Measurements from ENCODE around the gene MAP3K3.
"Not testable (repeated sequence)": the region's sequence is repeated elsewhere in the genome, so short reads cannot be mapped to it uniquely, and the experiment has no call there.

MAP3K3 gene

GRCh38 chr17:63706336-63707082 lies 84.3 kb downstream of the MAP3K3 start:
- DNase-seq, result no peak

GRCh38 chr17:63707151-63707550 lies 84.9 kb downstream of the MAP3K3 start:
- no peak for DNase-seq

GRCh38 chr17:63709110-63709509 lies 86.9 kb downstream of the MAP3K3 start:
- no peak for DNase-seq

DNA sequence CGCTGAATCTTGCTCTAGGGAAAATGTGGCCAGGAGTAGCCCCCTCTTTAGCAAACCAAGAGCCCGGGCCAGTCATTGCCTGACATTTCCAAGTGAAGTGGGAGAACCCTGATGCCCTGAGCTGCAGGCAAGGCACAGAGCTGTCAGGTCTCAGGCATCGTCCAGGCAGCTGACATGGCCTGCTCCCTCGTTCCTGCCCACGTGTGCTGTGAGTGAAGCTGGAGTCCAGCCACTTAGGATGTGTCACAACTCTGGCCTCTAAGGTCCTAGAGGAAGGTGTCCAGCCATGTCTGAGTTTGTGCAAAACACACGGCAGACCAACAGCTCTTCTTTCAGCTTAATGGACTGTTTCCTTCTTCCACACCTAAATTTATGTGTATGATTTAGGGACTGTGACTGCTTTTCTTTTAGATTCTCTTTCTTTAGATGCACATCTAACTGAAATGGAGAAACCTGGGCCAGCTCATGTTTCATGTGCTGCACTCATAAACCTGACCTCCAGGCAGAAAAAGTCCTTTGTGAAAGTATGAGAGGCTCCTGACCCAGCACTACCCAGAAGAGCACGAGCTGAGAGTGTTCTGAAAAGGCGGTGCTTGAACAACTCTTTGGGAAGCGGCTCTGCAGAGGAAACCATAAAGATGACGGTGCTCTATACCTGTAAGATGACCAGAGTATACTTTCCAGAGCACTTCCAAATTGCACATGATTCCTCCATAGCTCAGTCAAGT lies 92.5 kb downstream of the MAP3K3 start:
- no peak for DNase-seq

GRCh38 chr17:63716426-63716825 lies 94.2 kb downstream of the MAP3K3 start:
- no peak for DNase-seq

- DNase-seq, result no peak
Measured at GRCh38 chr17:63718988-63719387, 96.8 kb downstream of the MAP3K3 start.

DNA sequence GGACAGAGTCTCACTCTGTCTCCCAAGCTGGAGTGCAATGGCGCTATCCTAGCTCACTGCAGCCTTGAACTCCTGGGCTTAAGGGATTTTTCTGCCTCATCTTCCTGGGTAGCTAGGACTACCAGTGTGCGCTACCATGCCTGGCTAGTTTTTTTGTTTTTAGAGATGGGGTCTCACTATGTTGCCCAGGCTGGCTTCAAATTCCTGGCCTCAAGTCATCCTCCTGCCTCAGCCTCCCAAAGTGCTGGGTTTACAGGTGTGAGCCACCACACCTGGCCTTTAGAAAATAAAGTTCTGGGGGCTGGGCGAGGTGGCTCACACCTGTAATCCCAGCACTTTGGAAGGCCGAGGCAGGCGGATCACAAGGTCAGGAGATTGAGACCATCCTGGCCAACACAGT lies 98.0 kb downstream of the MAP3K3 start:
- DNase-seq, result not testable (repeated sequence)

GRCh38 chr17:63722403-63722802 lies 100.2 kb downstream of the MAP3K3 start:
- DNase-seq, result no peak

DNA sequence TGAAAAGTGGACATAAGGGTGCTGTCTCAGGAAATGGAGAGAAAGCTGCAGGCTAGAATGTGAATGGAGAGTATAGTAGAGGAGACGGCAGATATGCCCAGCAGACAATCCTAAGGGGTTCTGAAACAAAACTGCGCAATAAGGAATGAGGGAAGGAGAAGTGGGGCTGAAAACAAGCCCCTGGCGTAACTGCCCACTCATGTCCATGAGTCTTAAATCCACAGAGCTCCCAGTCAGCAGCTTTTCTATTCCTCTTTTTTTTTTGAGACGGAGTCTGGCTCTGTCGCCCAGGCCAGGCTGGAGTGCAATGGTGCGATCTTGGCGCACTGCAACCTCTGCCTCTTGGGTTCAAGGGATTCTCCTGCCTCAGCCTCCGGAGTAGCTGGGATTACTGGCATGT lies 113.5 kb downstream of the MAP3K3 start:
- DNase-seq, result no peak

DNA sequence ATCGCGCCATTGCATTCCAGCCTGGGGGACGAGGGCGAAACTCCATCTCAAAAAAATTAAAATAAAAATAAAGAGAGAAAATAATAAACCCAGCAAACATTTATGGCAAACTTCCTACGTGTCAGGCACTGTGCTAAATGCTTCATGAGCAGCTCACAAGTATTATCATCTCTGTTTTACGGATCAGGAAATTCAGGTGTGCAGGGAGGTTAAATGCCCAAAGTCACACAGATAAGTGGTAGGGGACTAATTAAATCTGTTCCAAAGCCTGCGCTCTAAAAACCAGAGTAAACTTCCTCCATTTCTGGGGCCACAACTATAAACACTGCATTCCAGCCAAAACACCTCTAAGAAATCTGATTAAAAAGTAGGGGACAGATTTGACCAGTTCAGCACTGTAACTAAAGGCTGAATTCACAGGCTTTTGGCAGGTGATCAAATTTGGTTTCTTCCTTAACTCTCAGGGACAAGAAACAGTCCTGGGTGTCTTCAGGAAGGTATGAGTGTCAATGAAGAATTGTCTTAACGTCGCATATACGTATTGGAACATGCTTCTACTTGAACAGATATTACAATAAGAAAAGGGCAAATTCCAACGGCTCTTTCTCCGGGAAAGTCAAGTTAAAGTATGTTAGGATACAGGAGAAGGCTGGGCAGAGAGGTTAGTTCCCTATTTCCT lies 118.4 kb downstream of the MAP3K3 start:
- no peak for DNase-seq

- no peak for DNase-seq
Measured at GRCh38 chr17:63741143-63741407, 118.9 kb downstream of the MAP3K3 start.

DNA sequence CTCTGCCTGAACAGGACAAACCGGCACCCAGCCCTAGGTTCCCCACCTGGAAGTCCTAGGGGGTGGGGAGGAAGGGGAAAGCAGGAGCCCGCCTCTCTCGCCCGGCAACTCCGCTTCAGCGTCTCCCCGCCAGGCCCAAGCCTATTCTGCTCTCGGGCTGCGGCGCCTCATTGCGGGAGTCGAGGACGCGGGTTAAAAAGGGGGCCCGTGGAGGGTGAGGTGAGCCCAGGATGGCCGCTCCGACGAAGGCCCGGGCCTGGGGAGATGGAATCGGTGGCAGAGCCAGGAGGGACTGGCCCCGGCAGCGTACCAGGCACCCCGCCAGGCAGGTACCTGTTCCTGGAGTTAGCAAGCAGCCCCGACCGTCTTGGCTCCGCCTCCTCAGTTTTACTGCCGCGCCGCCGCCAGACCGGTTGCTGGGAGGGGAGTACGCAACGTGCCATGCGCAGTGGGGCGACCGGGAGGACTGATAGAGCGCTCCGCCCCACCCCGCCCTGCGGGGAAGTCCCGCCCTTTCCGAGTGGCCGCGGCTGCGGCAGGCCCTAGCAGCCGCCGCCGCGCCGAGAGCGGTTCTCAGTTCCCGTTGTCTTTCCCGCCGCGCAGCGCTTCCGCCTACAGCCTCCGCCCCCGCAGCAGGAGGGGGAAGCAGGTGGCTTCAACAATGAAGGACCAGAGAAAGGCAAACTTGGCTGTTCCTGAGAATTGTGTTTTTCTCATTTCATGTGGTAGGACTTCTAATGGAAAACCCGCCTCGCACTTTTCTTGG lies 119.4 kb downstream of the MAP3K3 start, which contains the start of gene STRADA:
Gene STRADA, minus strand, starts transcription at position 392 of the 766 bp plus-strand sequence. CDS start 13,430 bp downstream, outside the sequence.
- DNase-seq, result peak; percentile 96

Data from fibroblast of skin of scalp (primary cell).